SK-N-MC (cell line): ENCODE measurements around the gene FDX2.
A peak's percentile ranks its signal among the peaks of the same experiment; 100 is the strongest.

Experiments
- DNase-seq: peaks from one replicate; pipeline ENCODE4 v3.0.0-alpha.2; 2011; ENCODE audit warnings: low read depth, low spot score
- H3K27ac ChIP-seq: fragments of 200-600 bp; sonication (generic); 2 replicates; pipeline ENCODE4 v1.5.1; 2016; ENCODE audit warnings: mixed run types
- H3K36me3 ChIP-seq: fragments of 200-600 bp; sonication (generic); 2 replicates; pipeline ENCODE4 v1.6.1; 2017; ENCODE audit warnings: antibody characterized with exemption, low read length, mixed read lengths; ENCODE audit not compliant: insufficient read depth
- H3K4me3 ChIP-seq: fragments of 200-600 bp; sonication (generic); 2 replicates; pipeline ENCODE4 v1.5.1; 2016
- H3K9ac ChIP-seq: fragments of 200-600 bp; sonication (generic); 2 replicates; pipeline ENCODE4 v1.8.0; 2017; ENCODE audit warnings: mixed run types, mixed read lengths; ENCODE audit not compliant: insufficient read length
- H3K9me3 ChIP-seq: fragments of 200-600 bp; sonication (generic); 2 replicates; pipeline ENCODE4 v1.6.1; 2017; ENCODE audit warnings: low read depth, mild to moderate bottlenecking, antibody characterized with exemption, low read length, moderate library complexity, mixed read lengths
- EZH2 ChIP-seq: fragments of 200-600 bp; sonication (generic); IDR thresholded peaks from one replicate; pipeline ENCODE4 v1.6.1; 2017; ENCODE audit warnings: antibody characterized with exemption
- FOXP2 ChIP-seq: optimal IDR thresholded peaks from 2 replicates; pipeline ENCODE3; 2011; ENCODE audit warnings: mild to moderate bottlenecking, moderate library complexity; ENCODE audit not compliant: insufficient read depth; ENCODE audit errors: extremely low read length, control extremely low read depth
- POLR2AphosphoS5 ChIP-seq: IDR thresholded peaks from 2 replicates; pipeline ENCODE4 v1.6.1; 2012; ENCODE audit warnings: mild to moderate bottlenecking, low read depth, low read length, borderline replicate concordance

The FDX2 gene

GRCh38 chr19:10294368-10294697 lies 21.5 kb downstream of the FDX2 start:
- H3K9ac ChIP-seq: no peak overlapping the region
- H3K36me3 ChIP-seq: peaks cover 8% of the 10 kb centered on the region; the same call in 1 of the 2 replicates
- H3K27ac ChIP-seq: no peak overlapping the region
- no peak for DNase-seq
- no peak overlapping the region for H3K4me3 ChIP-seq
- H3K9me3 ChIP-seq: no peaks in the 10 kb centered on the region
- TF ChIP-seq EZH2 (no peak), POLR2AphosphoS5 (no peak), FOXP2 (no peak)

GRCh38 chr19:10293637-10294367 lies 22.0 kb downstream of the FDX2 start:
- H3K4me3 ChIP-seq: no peak overlapping the region
- no peak overlapping the region for H3K27ac ChIP-seq
- no peak for TF ChIP-seq EZH2
- TF ChIP-seq POLR2AphosphoS5: no peak
- TF ChIP-seq FOXP2: no peak
- no peak overlapping the region for H3K9ac ChIP-seq
- no peak for DNase-seq
- H3K36me3 ChIP-seq: peaks cover 8% of the 10 kb centered on the region; the same call in 1 of the 2 replicates
- no peaks in the 10 kb centered on the region for H3K9me3 ChIP-seq

GRCh38 chr19:10292789-10293636 lies 22.8 kb downstream of the FDX2 start:
- no peak for DNase-seq
- H3K36me3 ChIP-seq: peaks cover 8% of the 10 kb centered on the region; the same call in 1 of the 2 replicates
- no peaks in the 10 kb centered on the region for H3K9me3 ChIP-seq
- H3K9ac ChIP-seq: no peak overlapping the region
- no peak overlapping the region for H3K27ac ChIP-seq
- H3K4me3 ChIP-seq: no peak overlapping the region; the same call in 1 of the 2 replicates
- TF ChIP-seq POLR2AphosphoS5 (no peak), EZH2 (no peak), FOXP2 (no peak)

GRCh38 chr19:10292206-10292788 lies 23.5 kb downstream of the FDX2 start:
- H3K27ac ChIP-seq: no peak overlapping the region
- no peak for DNase-seq
- H3K9ac ChIP-seq: no peak overlapping the region

GRCh38 chr19:10291554-10292205 lies 24.1 kb downstream of the FDX2 start:
- DNase-seq: no peak
- peak overlapping the region; percentile 28 for H3K9ac ChIP-seq
- TF ChIP-seq FOXP2: no peak
- H3K36me3 ChIP-seq: peaks cover 8% of the 10 kb centered on the region; the same call in 1 of the 2 replicates
- H3K9me3 ChIP-seq: no peaks in the 10 kb centered on the region
- peak overlapping the region; percentile 84 for H3K4me3 ChIP-seq
- no peak overlapping the region for H3K27ac ChIP-seq

More at GRCh38 chr19:10292206-10292788, 23.5 kb downstream of the FDX2 start:
- Histone ChIP-seq H3K9me3 (no peaks in the 10 kb centered on the region), H3K4me3 (peak overlapping the region; percentile 84), H3K36me3 (peaks cover 8% of the 10 kb centered on the region; the same call in 1 of the 2 replicates)
- TF ChIP-seq FOXP2 (no peak), EZH2 (no peak), POLR2AphosphoS5 (no peak)

GRCh38 chr19:10290876-10291553 lies 24.8 kb downstream of the FDX2 start:
- Histone ChIP-seq H3K9ac (peak overlapping the region; percentile 46), H3K4me3 (peak overlapping the region; percentile 84), H3K36me3 (peaks cover 8% of the 10 kb centered on the region; the same call in 1 of the 2 replicates), H3K27ac (no peak overlapping the region), H3K9me3 (no peaks in the 10 kb centered on the region)
- TF ChIP-seq EZH2 (no peak), FOXP2 (no peak), POLR2AphosphoS5 (peak; percentile 25; the same call in 1 of the 2 replicates)
- DNase-seq: no peak

GRCh38 chr19:10290357-10290875 lies 25.4 kb downstream of the FDX2 start:
- Histone ChIP-seq H3K27ac (no peak overlapping the region), H3K9me3 (no peaks in the 10 kb centered on the region), H3K4me3 (peak overlapping the region; percentile 84), H3K9ac (peak overlapping the region; percentile 61), H3K36me3 (peaks cover 8% of the 10 kb centered on the region; the same call in 1 of the 2 replicates)
- no peak for TF ChIP-seq FOXP2
- DNase-seq: no peak
